Measurements from ENCODE around the gene RPTOR. TPM values are rescaled to one million over a fixed set of nuclear protein-coding genes. Genes with fewer than 3 reads are reported as not detected.

Gene RPTOR
- total and polyA plus RNA-seq, 2 donors (not counting 3 experiments of a cell fraction or from before 2014, with no cell fraction given), result 10.7 to 41.8 TPM

DNA sequence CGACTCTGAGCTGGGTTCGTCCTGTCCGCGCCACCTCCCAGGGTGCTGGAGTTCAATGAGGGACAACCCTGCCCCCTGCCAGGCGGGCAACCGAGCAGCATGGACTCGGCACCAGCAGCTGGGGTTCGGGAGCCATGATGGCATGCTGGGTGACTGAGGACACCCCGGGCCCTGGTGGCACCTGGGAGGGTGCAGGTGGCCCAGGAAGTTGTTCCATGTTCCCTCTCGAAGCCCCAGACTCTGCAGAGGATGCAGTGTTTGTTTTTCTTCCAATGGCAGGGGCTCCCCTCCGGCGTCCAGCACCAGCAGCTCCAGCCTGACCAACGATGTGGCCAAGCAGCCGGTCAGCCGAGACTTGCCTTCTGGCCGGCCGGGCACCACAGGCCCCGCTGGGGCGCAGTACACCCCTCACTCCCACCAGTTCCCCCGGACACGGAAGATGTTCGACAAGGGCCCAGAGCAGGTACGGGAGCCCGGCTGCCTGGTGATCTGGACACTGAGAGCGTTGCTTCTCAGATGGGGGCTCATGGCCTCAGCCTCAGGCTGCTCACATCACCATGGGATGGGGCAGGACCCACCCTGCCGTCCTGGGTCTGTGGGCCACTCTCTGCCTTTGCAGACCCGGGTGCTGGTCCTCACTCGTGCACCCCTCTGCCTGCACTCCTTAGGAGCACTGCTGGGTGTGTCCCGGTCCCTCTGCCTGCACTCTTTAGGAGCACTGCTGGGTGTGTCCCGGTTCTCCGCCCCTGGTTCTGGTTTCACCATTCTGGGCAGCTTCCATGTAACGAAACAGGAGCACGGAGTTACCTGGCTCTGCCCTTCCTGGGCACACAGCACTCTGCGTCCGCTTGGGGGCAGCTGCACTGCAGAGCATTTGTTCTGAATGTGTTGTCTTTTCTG is 378.8 kb downstream of the RPTOR start:
- intact Hi-C loops (cut with micrococcal nuclease) (no loop called here), dilution Hi-C loops (cut with MboI; ENCODE audit: extremely low pct_ligation_motif_present, low sequenced_read_pairs) (no loop called here)
- H3K79me2 ChIP-seq (ENCODE audit: control insufficient read depth, insufficient read depth, low read length), result no peaks in the 10 kb centered on the region
- ChIA-PET CTCF (interaction anchor here (1.0 kb wide), 1 partner anchor 24 kb away, joined by 3 read pairs; no protein-coding TSS in a partner anchor), POLR2A (no interaction called here)
- H3K4me1 ChIP-seq (ENCODE audit: control insufficient read depth, extremely low read depth, insufficient read depth, low read length), result peaks cover 17% of the 10 kb centered on the region
- H2AFZ ChIP-seq (ENCODE audit: low read depth, low read length), result no peak overlapping the region
- H3K4me3 ChIP-seq (replicated peaks in 1 of 3; ENCODE audit: insufficient read depth in 1 of 3, low read depth in 1 of 3, low read length in 3 of 3), result no peak overlapping the region
- H3K9ac ChIP-seq (replicated peaks; ENCODE audit: extremely low read depth, insufficient read depth, low read length), result no peak overlapping the region
- H3K27me3 ChIP-seq (ENCODE audit: control insufficient read depth in 2 of 2, insufficient read depth in 2 of 2, low read length in 2 of 2), result no peaks in the 10 kb centered on the region
- FAIRE-seq (no peak), DNase-seq (ENCODE audit: low read depth, low spot score) (no peak)
- TF ChIP-seq POLR2A (IDR thresholded peaks at IDR 0.05; ENCODE audit: low read depth, low read length), result no peak
- TF ChIP-seq, protein P1, sequence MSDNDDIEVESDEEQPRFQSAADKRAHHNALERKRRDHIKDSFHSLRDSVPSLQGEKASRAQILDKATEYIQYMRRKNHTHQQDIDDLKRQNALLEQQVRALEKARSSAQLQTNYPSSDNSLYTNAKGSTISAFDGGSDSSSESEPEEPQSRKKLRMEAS (IDR thresholded peaks at IDR 0.05; ENCODE audit: insufficient read depth, insufficient read length), result no peak
- no peak for TF ChIP-seq JUN (IDR thresholded peaks at IDR 0.05; ENCODE audit: borderline replicate concordance, insufficient read depth, insufficient read length, low read depth)
- TF ChIP-seq, protein P2, sequence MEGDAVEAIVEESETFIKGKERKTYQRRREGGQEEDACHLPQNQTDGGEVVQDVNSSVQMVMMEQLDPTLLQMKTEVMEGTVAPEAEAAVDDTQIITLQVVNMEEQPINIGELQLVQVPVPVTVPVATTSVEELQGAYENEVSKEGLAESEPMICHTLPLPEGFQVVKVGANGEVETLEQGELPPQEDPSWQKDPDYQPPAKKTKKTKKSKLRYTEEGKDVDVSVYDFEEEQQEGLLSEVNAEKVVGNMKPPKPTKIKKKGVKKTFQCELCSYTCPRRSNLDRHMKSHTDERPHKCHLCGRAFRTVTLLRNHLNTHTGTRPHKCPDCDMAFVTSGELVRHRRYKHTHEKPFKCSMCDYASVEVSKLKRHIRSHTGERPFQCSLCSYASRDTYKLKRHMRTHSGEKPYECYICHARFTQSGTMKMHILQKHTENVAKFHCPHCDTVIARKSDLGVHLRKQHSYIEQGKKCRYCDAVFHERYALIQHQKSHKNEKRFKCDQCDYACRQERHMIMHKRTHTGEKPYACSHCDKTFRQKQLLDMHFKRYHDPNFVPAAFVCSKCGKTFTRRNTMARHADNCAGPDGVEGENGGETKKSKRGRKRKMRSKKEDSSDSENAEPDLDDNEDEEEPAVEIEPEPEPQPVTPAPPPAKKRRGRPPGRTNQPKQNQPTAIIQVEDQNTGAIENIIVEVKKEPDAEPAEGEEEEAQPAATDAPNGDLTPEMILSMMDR (IDR thresholded peaks at IDR 0.05; ENCODE audit: extremely low read depth in 1 of 2, insufficient read depth in 1 of 2, low read depth in 1 of 2, low read length in 2 of 2), result no peak
- TF ChIP-seq MYC (IDR thresholded peaks at IDR 0.05; ENCODE audit: low read depth, low read length), result no peak
- no peak for TF ChIP-seq EZH2 (IDR thresholded peaks at IDR 0.05; ENCODE audit: borderline replicate concordance, low read depth, low read length, severe bottlenecking)
- TF ChIP-seq FOS (IDR thresholded peaks at IDR 0.05; ENCODE audit: borderline replicate concordance, insufficient read depth, low read length), result no peak
- TF ChIP-seq POLR2AphosphoS5 (IDR thresholded peaks at IDR 0.05; ENCODE audit: insufficient read depth, low read depth, low read length), result no peak
- TF ChIP-seq GATA2 (IDR thresholded peaks at IDR 0.05; ENCODE audit: insufficient read depth, insufficient read length, low read depth, low read length), result no peak
- no peak overlapping the region for H3K4me2 ChIP-seq (ENCODE audit: insufficient read depth, low read length)
- BruUV-seq (replicated peaks), result no TSS peak
- no peaks in the 10 kb centered on the region for H3K9me1 ChIP-seq (replicated peaks; ENCODE audit: control insufficient read depth, extremely low read depth, insufficient read depth, low read length)
- H4K20me1 ChIP-seq (replicated peaks; ENCODE audit: control insufficient read depth, extremely low read depth, insufficient read depth, low read length), result no peaks in the 10 kb centered on the region
- H3K36me3 ChIP-seq (ENCODE audit: control insufficient read depth in 2 of 2, extremely low read depth in 1 of 2, insufficient read depth in 2 of 2, low read length in 2 of 2), result peaks cover 0 to 7% of the 10 kb centered on the region in 2 experiments
- H3K9me3 ChIP-seq (replicated peaks; ENCODE audit: control insufficient read depth, insufficient read depth, low read length), result no peaks in the 10 kb centered on the region
- H3K27ac ChIP-seq (ENCODE audit: insufficient read depth, low read depth, low read length), result no peak overlapping the region

Measured in endothelial cell of umbilical vein (primary cell).